Fibroblast of gingiva (primary cell): ENCODE results near the gene TPM1.
A peak's percentile ranks its signal among the peaks of the same experiment; 100 is the strongest.

Experiments
- DNase-seq: peaks from one replicate; pipeline ENCODE4 v3.0.0-alpha.2; 2011; ENCODE audit warnings: low read depth

TPM1 gene

DNA sequence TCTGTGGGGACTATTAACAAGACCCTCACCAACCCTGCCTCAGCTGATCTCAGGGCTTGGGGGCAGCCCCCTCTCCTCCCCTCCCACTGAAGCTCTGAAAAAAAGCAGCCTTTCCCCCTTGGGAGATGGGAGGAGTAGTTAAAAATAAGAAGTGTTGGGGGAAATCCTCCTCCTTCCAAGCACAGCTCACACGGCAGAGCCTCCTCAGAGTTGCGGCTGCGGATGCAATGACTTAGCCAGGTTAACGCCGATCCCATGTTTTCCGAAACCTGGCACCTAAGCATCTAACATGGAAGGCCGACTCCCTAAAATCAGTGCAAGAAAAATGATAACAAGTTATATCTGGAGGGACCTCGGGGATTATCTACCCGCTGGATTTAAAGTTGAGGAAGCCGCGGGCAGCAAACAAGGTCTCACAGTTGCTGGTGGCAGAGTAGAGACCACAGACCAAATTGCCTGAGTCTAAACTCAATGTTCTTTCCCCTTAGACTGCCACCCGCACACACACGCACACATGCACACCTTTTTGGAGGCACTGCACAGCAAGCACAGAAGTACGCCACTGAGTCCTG is 1.1 kb upstream of the TPM1 start:
- no peak for DNase-seq

DNA sequence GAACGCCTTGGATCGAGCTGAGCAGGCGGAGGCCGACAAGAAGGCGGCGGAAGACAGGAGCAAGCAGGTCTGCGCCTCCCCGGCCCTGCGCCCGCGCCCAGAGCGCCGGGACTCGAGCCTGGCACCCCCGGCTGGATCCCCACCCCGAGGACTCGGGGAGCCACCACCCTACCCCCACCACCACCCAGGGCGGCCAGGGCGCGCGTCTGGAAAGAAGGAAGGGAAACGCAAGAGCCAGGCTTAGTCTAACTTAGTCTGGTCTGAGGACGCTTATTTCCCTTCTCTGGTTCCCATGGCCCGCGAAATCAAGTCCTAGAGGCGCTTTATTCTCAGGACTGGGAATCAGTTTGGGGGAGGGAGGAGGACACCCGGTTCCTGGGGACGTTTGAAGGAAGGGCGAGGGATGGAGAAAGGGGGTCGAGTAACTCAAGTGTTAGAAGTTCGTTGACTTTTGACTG is 359 bp downstream of the TPM1 start:
- DNase-seq, result no peak

DNA sequence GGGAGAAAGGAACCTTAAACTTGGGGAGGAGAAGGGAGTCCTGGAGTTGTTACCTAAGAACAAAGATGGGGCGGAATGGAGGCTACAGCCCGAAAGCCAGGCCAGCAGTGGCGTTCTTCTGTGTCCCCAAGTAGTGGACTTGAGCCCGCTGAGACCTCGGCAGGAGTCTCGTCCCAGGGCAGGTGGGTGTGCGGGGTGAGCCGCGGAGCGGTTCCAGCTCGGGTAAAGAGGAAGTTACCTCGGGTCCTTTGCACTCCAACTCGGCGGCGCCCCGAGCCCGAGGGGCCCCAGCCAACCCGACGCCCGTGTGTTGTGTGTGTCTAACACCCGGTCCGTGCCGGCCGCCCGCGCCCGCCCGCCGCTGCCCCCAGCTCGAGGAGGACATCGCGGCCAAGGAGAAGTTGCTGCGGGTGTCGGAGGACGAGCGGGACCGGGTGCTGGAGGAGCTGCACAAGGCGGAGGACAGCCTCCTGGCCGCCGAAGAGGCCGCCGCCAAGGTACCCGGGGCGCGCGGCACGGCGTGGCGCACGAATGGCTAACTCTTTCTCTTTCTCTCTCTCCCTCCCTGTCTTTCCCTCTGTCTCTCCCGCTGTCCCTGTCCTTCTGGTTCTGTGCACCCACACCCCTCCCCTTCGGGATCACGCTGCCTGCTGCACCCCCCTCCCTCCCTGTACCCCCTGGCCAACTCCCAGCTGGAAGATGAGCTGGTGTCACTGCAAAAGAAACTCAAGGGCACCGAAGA is 959 bp downstream of the TPM1 start:
- no peak for DNase-seq

DNA sequence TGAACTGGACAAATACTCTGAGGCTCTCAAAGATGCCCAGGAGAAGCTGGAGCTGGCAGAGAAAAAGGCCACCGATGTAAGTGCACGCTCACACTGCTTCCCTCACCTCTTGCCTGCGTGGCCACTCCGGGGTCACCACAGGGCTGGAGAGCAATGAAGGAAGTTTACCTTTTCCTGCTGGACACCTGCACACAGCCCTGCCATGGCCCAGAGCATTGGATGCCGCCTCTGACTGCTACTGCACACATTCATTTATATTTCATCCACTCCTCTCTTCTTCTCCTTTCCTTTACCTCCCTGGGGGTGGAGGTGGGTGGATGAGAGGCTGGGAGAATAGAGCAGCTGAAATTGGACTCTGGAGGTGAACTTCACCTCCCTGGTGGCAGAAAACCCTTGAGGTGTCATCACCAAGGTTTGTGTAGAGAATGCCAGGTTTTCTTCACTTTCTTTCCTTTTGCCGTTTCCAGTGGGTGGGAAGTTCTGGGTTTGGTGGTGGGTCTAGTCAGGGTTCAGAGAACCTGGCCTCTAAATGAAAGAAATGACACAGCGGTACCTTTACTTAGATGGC is 1.6 kb downstream of the TPM1 start:
- DNase-seq, result no peak

DNA sequence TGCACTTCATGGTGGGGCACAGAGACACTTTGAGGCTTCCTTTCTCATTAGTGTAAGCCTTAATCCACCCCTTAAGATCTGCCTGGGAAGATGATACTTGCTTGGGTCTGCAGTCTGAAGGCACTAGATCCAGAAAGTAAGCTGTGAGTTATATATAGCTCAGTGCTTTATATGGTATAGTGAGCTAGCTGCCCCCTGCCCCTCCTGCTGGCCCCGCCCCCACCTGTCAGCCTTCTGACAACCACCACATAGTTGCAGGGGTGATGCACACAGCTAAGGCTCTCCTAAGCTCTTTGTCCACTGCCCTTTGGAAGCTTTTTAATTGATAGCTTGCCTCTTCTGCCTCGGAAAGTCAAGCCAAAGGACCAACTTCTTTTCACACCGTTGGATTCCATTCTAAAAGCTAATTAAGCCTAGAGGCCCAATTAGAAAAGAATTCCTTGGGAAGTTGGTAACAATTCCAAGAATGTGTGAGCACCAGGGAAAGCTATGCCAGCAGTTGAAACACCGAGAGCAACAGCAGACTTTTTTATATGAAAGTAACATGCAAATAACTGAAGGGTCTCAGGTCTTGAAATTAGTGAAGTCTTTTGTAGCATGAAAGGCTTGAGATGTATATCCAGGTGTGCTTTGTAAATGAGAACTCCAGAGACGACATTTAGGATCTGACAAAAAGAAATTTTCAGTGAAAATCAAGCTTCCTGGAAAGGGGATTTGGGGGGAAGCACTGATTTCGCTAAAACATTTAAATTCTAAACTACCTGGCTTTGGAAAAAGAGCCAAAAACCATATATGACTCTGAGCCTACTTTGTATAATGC is 2.3 kb downstream of the TPM1 start:
- no peak for DNase-seq

DNA sequence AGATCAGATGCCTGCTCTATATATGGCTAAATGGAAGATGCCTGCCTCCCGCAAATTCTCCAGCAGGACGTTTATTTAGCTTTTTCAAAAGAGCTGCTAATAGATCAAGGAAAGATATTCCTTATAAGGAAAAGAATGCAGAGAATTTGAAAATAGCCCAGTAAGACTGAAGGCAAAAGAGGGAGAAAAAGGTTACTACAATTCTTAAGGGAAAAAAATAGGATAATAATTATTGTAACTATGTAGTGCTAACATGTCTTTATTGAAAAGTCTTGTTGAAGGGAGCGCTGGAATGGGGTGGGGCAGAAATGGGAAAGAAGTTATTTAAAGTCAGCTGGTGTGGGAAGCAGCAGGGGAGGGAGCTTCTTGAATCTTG is 2.9 kb downstream of the TPM1 start:
- DNase-seq, result peak; percentile 31

DNA sequence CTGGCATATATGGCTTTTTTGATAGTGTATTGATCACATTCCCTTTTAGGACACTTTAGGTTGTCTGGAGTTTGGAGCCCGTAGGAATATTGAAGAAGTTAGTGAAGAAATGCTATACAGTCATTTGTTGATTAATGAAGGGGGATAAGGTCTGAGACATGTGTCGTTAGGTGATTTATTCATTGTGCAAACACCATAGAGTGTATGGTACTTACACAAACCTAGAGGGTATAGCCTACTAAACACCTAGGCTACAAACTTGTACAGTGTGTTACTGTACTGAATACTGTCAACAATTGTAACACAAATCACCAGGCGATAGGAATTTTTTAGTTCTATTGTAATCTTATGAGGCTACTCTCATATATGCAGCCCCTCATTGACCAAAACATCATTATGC is 3.3 kb downstream of the TPM1 start:
- no peak for DNase-seq

DNA sequence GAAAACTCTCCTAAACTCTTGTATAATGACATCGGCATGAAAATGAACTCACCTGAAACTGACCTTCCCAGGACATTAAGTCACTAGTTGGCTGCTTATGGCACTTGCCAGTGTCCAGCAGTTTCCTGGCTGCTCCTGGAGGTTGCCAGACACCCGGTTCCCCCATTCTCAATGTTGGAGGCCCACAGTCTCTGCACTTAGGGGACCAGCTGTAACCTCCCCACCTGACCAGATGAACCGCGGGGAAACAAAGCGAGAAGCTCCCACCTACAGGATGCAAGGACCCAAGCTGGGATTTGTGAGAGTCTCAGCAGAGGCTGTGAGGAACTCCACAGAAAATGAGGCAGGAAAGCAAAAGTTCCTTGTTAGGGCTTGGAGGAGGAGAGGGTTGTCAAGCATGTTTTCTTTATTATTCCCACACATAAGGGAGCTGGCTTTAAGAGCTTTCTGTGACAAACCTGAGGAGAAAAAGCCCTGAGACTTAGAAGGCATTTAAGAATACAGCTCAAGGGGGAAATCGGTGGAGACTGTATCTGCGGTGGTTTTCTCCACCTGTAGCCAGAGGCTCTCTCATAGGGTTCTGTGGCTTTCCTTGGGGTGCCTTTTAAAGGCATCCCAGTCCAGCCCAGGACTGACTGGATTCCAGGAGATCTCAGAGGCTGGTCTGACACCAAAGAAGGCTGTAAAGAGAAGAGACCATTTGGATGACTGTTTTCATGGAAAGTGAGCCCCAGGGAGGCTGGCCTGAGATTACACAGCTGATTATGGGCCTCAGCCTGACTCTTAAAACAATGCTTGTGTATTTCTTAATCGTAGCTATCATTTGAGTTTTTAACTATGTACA is 4.6 kb downstream of the TPM1 start:
- DNase-seq, result no peak

DNA sequence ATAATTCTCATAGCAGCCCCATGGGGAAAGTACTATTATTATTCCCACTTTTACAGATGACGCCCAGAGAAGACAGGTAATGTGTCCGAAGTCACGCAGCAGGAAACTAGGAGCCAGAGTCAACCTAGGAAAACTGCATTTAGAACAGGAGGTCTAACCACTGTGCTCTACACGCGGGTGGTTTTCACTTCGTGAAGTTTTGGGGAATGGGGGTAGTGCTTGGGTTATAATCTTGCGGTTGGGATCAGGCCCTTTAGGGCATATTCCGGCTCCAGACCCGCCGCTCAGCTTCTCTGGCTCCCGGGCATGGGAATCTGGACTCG is 5.2 kb downstream of the TPM1 start:
- DNase-seq, result no peak

DNA sequence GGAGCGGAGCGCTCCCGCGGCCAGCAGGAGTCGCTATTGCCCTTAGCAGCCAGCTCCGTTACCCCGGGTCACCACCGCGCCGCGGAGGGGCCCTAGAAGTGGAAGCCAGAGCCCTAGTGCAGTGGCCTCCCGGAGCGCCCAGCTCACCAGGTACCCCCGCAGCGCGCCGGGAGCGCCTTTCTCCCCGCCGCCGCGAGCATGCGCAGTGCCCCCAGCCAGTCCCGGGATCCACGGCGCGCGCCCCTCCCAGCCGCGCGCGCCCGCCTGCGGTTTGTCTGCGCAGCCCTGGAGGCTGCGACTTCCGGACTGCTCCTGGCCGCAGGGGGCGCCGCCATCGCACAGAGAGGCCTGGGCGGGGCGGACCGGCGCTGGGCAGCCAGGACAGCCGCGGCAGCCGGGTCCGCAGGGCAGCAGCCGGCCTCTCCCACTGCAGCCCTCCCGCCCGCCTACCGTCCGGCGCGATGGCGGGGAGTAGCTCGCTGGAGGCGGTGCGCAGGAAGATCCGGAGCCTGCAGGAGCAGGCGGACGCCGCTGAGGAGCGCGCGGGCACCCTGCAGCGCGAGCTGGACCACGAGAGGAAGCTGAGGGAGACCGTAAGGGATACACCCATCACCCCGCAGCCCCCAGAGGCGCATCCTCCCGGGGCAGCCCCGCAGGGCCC is 5.7 kb downstream of the TPM1 start:
- DNase-seq, result peak; percentile 93

DNA sequence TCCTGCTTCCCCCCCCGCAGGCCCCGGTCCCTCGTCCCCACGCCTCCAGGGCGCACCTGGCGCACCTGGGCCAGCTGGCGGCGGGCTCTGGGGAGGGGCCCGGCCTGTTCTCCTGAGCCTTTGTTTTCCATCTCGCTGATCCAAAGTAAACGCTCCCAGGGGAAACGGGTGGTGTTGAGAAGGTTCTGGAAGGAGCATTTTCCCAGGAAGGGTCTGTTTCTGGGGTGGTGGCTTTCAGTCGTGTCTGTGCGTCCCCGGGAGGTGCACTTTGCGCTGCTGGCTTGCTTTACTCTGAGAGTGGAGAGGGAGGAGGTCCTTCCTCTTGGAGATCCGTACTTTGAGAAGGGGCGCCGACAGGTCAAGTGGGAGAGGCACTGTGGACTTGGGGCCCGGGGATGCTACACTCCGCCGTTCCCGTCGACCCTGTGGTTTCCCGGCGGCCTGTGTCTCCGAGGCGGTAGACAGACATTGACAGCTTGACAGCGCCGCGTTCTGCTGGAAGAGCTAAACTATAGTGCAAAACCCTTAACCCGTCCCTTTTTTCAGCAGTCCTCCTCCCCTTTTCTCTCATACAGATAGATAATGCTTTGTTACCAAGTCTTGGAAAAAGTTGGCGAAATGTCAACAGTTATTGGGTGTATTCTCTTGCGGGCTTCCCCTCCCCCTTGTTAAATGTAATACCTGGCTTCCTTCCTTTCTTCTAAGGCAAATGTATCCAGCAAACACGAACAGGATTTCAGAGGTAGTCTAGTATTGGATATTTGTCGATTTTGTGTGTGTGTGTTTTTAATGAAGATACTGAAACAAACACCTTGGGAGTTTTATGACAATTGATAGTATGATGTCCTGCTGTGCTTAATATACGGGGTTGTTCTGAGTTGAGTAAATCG is 6.5 kb downstream of the TPM1 start:
- DNase-seq, result peak; percentile 24

DNA sequence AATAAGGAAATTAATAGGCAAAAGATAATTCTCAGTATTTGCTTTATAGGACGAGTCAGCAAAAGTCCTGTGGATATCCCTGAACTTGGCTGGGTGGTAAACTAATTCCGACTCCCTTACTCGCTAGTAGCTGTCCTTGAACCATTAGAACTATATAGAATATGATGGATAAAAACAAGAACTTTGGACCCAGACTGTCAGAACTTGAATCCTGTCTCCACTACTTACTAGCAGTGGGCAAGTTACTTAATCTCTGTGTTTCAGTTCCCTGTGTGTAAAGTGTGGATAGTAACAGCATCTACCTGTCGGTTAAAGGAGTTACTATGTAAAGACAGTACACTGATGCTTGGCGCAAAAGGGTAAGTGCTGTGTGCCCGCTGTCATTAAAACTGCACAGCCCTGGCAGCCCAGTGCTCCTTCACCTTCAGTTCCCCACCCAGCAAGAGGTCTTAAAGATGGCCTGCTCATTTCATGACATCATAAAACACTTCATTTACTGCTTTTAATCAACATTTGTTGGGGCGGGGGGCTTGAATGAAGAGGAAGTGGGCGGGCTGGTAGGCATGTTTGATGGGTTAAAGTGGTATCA is 7.3 kb downstream of the TPM1 start:
- DNase-seq, result no peak

DNA sequence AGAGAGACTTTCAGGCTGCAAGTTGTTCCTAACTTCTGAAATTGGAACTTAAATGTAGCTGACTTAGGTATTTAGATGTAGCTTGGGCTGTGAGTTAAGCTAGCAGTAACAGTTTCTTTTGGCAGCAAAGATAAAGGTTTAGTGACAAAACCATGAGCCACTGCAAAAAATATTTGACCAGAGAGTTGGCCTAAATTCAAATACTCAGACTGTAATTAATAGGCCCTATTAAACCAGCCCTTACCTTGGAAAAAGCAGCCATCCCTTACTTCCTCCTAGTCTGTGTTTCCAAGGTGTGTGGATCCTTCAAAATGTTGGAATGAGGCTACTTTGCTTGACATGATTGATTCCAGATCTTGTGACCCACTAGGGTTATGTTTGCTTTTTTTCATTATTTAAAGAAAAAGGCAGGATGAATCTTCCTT is 8.2 kb downstream of the TPM1 start:
- DNase-seq, result no peak

DNA sequence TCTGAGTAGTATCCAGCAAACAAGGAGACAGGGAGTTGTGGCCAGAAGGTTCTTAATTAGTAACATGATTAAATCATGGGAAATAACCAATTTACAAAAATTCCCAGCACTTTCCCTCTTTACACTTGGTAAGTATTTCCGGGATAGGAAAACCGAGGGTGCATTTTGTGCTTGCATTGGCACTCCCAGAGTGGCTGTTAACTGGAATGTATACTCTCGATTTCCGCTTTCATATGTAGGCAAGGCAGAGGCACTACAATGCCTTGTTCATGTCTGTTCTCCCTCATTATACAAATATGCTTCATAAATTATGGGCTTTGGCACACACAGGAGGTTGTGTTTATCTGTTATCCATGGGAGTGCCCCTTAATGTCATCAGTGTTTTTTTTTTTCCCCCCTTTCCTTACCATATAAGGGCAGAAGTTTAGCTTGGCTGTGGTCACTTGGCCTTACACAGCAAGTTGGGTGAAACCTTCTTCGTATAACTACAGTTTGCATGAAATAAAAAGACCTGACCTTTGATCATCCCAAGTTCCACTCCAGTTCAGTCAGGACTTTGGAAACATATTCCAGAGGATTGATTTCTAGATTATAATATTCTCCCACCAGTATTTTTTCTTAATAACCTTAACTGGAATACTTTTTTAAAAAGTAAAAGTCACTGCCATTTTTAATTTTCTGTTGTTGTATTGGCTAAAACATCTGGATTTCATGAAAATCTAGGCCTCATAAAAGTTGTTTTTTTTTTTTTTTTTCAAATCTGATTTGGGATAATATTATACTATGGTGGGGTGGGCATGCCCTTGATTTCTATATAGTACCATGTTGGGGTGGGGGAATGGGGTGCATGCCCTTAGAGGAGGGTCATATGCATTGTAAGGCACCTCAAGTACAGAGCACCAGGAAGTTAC is 8.9 kb downstream of the TPM1 start:
- peak; percentile 42 for DNase-seq

DNA sequence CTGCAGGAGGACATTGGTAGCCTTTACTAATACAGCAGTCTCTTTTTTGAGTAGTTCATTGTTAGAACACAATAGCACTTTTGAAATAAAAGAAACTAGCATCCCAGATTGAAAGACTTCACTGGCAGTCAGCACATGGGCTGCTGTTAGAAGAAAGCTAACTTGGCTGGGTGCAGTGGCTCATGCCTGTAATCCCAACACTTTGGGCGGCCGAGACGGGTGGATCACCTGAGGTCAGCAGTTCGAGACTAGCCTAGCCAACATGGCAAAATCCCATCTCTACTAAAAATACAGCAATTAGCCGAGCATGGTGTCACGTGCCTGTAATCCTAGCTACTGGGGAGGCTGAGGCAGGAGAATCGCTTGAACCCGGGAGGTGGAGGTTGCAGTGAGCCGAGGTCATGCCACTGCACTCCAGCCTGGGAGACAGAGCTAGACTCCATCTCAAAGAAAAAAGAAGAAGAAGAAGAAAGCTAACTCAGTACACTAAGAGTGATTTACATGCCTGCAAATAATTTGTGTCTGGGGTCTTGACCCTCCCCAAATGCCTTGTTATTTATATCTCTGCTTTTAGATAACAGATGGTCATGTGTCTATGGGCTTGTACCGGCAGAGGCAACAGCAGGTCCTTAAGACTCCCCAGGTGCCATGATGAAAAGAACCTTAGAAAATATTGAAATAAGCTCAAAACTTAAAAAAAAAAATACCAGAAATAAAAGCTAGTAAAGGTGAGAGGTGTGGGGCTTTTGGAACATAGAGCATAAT is 9.7 kb downstream of the TPM1 start:
- DNase-seq, result no peak

DNA sequence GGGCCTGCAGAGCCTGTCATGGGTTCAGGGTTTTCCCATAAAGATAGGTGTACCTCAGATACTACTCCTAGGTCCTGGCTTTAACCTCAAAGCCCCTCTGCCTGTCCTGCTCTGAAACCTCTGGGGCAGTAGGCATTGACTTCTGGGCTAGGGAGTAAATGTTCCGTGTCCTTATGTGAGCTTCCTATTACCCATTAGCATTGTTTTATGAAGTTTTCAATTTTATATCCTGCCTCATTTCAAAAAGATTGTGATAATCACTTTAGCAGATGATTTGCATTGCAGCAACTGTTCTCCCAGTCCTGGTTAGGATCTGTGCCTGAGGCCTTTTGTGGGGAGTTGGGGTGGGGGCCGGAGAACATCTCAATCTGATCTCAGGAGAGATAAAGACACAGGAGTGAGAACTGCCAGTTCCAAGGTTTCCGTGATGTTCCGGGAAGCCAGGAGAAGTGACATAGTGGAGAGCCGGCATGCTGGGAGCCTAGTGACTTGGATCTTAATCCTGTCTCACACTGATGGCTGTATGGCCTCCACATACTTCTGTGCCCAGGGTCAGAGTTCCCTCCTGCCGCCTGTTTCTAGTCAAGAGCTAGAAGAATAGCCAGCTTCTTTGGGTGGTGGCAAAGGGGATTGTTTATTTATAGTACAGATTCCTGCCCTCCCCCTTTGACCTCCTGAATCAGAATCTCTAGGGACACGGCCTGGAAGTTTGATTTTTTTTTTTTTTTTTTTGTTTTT is 10.6 kb downstream of the TPM1 start:
- DNase-seq, result peak; percentile 82

DNA sequence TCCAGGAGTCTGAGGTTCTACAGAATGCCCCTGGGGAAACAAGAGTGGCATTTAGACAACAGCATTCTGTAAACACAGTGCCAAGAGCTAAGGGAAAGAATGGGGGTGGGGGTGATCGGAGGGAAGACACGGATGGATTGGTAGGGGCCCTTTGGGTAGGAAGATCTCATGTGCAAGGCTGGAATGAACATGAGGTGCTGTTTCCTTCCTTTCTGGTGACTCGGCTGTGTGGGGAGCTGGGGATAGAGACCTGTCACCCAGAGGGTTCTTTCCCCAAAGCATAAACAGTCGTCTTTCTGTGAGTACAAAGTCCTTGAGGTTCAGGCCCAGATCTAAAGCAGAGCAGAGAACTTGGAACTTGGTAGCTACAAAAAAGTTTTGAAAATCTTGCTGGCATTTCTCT is 11.7 kb downstream of the TPM1 start:
- DNase-seq, result no peak

DNA sequence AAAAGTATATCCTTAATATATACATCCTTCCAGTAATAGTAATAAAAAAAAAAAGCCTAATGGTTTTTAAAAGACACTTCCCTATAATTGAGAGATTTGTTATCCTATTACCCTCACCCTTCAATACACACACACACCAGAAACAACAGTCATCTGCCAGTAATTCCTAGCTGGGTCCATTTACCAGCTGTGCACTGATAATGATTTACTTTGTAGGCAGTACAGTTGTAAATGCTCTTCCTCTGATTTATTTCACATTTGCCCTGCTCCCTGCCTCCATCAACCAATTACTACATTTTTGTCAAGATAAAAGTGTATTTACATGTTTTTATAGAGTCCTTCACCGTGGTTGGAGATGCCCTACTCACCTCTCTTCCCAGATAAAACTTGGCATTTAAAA is 12.4 kb downstream of the TPM1 start:
- no peak for DNase-seq
